Posterior vena cava (tissue), 2 donors: ENCODE data around the gene SGO2. TPM values are rescaled to one million over a fixed set of nuclear protein-coding genes. Genes with fewer than 3 reads are reported as not detected.
A peak's percentile ranks its signal among the peaks of the same experiment; 100 is the strongest.

ENCODE experiments used
- DNase-seq: peaks from one replicate; pipeline ENCODE4 v3.0.0-alpha.2; 2020; ENCODE audit warnings: low spot score
- intact Hi-C, 2 donors: fragments of 100-400 bp; cut with DNase I; formaldehyde crosslinking; loops; one replicate each; pipeline versions ENCODE4 v1.14.1 to v1.14.2; 2022 to 2023
- long read RNA-seq, 2 donors: library from polyadenylated mRNA; unstranded; transcript quantifications; one replicate each; pipeline ENCODE4 v2.0.0, GENCODE V29; 2020 to 2021
- total RNA-seq, 2 donors: library from RNA; stranded (reverse); fragmentation: NEBNext Ultra II Directional; extraction: Animal tissue kit (Norgen Biotek cat#: 25700); gene quantifications; one replicate each; pipeline ENCODE4 v1.2.1, GENCODE V29; 2021
- donor health status: DM: yes; HTN: yes; CAD: no.
- donor health status: DM: yes; HTN: yes; CAD: no.

The SGO2 gene
- 1 to 10 TPM; 2.3 to 2.7 TPM for total RNA-seq
- long read RNA-seq, donor 1, partial matches to known transcripts: 1 of 1 reads
- long read RNA-seq, donor 1, other reads (novel, unspliced or antisense): 0 of 1 reads
- long read RNA-seq, donor 2, partial matches to known transcripts: 3 of 3 reads
- long read RNA-seq, donor 2, other reads (novel, unspliced or antisense): 0 of 3 reads

GRCh38 chr2:200525882-200526651 is at the start of gene SGO2:
Gene SGO2, plus strand, starts transcription at chr2:200526207. Its CDS starts 6,769 bp downstream, at chr2:200532976.
- peak; percentile 98 for DNase-seq
- intact Hi-C loops: loop anchor here in 1 of 2 donors (5.0 kb wide), 1 partner anchor 661 kb away; no protein-coding TSS in a partner anchor

- intact Hi-C loops: loop anchor here in 1 of 2 donors (5.0 kb wide), 1 partner anchor 500 kb away; no protein-coding TSS in a partner anchor
- no peak for DNase-seq
These were observed 49.2 kb upstream of the SGO2 start for GRCh38 chr2:200476836-200477235.

- intact Hi-C loops: loop anchor here in 1 of 2 donors (5.0 kb wide), 1 partner anchor 500 kb away; no protein-coding TSS in a partner anchor
- DNase-seq: peak; percentile 85
These were observed 48.3 kb upstream of the SGO2 start for GRCh38 chr2:200477667-200478131.

GRCh38 chr2:200479692-200480265 is 46.2 kb upstream of the SGO2 start:
- intact Hi-C loops: loop anchor here (5.0 kb wide), 1 partner anchor 502 kb away; no protein-coding TSS in a partner anchor
- DNase-seq: no peak

GRCh38 chr2:200482194-200482593 is 43.8 kb upstream of the SGO2 start:
- intact Hi-C loops: loop anchor here in 1 of 2 donors (5.0 kb wide), 1 partner anchor 505 kb away; no protein-coding TSS in a partner anchor

GRCh38 chr2:200483729-200484198 is 42.2 kb upstream of the SGO2 start:
- DNase-seq: no peak
- intact Hi-C loops: loop anchor here in 1 of 2 donors (5.0 kb wide), 1 partner anchor 506 kb away; no protein-coding TSS in a partner anchor

More at GRCh38 chr2:200482194-200482593, 43.8 kb upstream of the SGO2 start:
- DNase-seq: no peak

- DNase-seq: no peak
- intact Hi-C loops: loop anchor here in 1 of 2 donors (5.0 kb wide), 1 partner anchor 508 kb away; no protein-coding TSS in a partner anchor
These were observed 41.1 kb upstream of the SGO2 start for GRCh38 chr2:200484934-200485333.

GRCh38 chr2:200486529-200486928 is 39.5 kb upstream of the SGO2 start:
- DNase-seq: no peak
- intact Hi-C loops: no loop called here

GRCh38 chr2:200488169-200488568 is 37.8 kb upstream of the SGO2 start:
- no peak for DNase-seq
- intact Hi-C loops: no loop called here

GRCh38 chr2:200490001-200490400 is 36.0 kb upstream of the SGO2 start:
- intact Hi-C loops: no loop called here
- no peak for DNase-seq

- no peak for DNase-seq
- intact Hi-C loops: no loop called here
These were observed 33.4 kb upstream of the SGO2 start for GRCh38 chr2:200492656-200493055.

GRCh38 chr2:200494048-200494447 is 32.0 kb upstream of the SGO2 start:
- intact Hi-C loops: no loop called here
- DNase-seq: no peak

GRCh38 chr2:200496696-200497095 is 29.3 kb upstream of the SGO2 start:
- intact Hi-C loops: no loop called here
- DNase-seq: no peak

- intact Hi-C loops: no loop called here
- DNase-seq: no peak
These were observed 27.4 kb upstream of the SGO2 start for GRCh38 chr2:200498402-200499162.

- intact Hi-C loops: no loop called here
- no peak for DNase-seq
These were observed 23.8 kb upstream of the SGO2 start for GRCh38 chr2:200502196-200502595.

- no peak for DNase-seq
- intact Hi-C loops: no loop called here
These were observed 19.3 kb upstream of the SGO2 start for GRCh38 chr2:200506679-200507078.

GRCh38 chr2:200507179-200507578 is 18.8 kb upstream of the SGO2 start:
- no peak for DNase-seq
- intact Hi-C loops: no loop called here

GRCh38 chr2:200509235-200509611 is 16.8 kb upstream of the SGO2 start:
- DNase-seq: no peak
- intact Hi-C loops: no loop called here
